NK-92 (cell line): ENCODE results near the gene SDCBP2.
"Not testable (repeated sequence)": the region's sequence is repeated elsewhere in the genome, so short reads cannot be mapped to it uniquely, and the experiment has no call there.

Source experiments
- DNase-seq: peaks from one replicate; lab custom pipeline; 2025; ENCODE audit not compliant: unreplicated experiment; lab: John Stamatoyannopoulos, UW

Gene SDCBP2

DNA sequence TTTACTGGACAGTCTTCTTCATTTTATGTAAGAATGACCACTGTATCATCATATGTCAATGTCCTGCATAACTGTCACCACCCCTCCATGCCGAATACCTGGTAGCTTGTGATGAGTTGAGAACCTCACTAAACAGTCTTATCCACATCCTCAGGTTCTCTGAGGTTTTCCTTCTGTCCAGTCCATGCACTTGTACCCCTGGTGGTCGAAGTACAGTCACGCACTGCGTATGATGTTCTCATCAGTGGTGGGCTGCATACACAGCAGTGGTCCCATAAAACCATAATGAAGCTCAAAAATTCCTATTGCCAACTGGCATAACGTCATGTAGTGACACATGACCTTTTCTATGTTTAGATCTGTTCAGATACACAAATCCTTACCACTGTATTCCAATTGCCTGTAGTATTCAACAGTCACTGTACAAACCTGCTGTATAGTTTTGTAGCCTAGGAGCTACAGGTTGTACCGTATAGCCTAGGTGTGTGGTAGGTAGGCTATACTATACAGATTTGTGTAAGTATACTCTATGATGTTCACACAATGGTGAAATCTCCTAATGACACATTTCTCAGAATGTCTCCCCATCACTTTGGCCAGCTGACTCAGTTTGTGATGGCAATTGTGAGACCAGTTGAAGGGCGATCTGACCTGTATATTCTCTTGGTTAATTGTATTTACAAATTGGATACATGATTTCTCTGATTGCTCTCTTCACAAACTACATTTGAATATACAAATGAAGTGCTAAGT is 31.3 kb upstream of the SDCBP2 start:
- DNase-seq, result no peak

GRCh38 chr20:1357921-1358671 is 29.2 kb upstream of the SDCBP2 start:
- DNase-seq, result no peak

DNA sequence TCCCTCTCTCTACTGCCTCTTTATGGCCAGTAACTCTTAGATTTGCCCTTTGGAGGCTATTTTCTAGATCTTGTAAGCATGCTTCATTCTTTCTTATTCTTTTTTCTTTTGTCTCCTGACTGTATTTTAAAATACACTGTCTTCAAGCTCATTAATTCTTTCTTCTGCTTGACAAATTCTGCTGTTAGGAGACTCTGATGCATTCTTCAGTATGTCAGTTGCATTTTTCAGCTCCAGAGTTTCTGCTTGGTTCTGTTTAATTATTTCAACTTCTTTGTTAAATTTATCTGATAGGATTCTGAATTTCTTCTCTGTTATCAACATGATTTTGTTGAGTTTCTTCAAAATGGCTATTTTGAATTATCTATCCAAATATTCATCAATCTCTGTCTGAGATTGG is 25.0 kb upstream of the SDCBP2 start:
- no peak for DNase-seq

DNA sequence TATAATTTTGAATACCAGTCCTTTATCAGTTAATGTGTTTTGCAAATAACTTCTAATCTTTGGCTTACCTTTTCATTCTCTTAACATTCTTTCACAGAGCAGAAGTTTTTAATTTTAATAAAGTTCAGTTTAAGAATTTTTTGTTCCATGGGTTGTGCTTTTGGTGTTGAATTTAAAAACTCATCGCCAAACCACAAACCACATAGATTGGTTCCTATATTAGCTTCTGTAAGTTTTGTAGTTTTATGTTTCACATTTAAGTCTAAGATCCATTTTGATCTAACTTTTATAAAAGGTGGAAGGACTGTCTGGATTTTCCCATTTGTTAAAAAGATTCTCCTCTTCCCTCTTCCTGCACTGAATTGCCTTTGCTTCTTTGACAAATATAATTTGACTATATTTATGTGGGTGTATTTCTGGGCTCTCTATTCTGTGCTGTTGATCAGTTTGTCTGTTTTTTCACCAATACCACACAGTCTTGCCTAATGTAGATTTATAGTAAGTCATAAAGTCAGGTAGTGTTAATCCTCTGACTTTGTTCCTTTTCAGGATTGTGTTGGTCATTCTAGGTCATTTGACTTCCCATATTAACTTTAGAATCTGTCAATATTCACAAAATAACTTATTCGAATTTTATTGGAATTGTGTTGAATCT is 17.5 kb upstream of the SDCBP2 start:
- DNase-seq, result no peak

GRCh38 chr20:1345756-1346093 is 16.8 kb upstream of the SDCBP2 start:
- DNase-seq, result no peak

GRCh38 chr20:1345030-1345755 is 16.3 kb upstream of the SDCBP2 start:
- no peak for DNase-seq

DNA sequence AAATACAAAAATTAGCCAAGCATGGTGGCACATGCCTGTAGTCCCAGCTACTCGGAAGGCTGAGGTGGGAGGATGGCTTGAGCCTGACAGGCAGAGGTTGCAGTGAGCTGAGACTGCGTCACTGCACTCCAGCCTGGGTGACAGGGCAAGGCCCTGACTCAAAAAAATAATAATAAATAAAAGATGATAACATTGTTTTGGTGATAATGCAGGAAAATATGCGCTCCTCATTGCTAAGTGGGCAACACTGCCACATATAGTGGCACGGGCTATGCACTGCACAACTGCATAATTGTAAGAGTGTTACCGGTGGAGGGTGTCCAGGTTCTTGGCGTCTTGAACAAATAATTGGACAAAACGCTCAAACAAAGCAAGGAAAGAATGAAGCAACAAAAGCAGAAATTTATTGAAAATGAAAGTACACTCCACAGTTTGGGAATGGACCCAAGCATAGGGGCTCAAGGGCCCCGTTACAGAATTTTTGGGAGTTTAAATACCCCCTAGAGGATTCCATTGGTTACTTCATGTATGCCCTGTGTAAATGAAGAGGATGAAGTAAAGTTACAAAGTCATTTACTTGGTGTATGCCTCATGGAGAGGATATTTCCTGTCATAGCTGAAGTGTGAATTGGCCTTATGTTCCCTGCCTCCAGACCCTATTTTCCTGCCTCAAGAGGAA is 14.6 kb upstream of the SDCBP2 start:
- not testable (repeated sequence) for DNase-seq

- no peak for DNase-seq
Observed at GRCh38 chr20:1341561-1342265, 12.8 kb upstream of the SDCBP2 start.

DNA sequence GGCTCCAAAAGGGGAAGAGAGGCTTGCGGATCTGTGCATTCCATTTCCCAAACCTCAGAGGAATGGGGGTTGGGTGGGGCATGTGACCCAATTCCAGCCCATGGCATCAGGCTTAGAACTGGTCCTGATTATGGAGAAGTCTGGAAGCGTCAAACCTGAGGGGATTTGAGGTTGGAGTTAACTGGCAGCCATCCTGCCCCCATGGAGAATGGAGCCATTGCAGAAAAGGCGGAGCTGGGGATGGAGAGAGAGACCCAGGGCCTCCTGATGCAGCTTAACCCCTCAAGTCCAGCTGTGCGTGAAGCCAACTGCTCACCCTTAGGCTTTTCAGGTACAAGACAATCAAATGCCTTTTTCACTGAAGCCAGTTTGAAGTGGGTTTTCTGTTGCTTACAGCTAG is 9.9 kb upstream of the SDCBP2 start:
- DNase-seq, result no peak

DNA sequence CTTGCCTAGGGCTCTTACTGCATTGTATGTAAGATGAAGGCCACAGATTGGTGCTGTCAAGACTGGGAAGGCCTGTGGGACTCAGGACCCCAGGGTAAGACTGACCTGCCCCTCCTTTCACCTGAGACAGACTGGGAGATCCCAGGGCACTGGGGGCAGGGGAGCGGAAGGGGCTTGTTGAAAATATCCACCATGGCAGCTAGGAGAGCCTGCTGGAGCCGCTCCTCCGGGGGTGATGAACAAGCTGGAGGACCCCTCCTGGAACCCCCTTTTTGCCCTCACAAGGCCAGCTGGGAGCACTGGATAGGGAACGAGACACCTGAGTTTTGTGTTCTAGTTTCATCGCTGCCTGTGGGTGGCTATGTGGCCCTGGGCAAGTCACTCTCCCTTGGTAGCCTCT is 9.2 kb upstream of the SDCBP2 start:
- DNase-seq, result no peak

- no peak for DNase-seq
Observed at GRCh38 chr20:1337441-1337840, 8.5 kb upstream of the SDCBP2 start.

DNA sequence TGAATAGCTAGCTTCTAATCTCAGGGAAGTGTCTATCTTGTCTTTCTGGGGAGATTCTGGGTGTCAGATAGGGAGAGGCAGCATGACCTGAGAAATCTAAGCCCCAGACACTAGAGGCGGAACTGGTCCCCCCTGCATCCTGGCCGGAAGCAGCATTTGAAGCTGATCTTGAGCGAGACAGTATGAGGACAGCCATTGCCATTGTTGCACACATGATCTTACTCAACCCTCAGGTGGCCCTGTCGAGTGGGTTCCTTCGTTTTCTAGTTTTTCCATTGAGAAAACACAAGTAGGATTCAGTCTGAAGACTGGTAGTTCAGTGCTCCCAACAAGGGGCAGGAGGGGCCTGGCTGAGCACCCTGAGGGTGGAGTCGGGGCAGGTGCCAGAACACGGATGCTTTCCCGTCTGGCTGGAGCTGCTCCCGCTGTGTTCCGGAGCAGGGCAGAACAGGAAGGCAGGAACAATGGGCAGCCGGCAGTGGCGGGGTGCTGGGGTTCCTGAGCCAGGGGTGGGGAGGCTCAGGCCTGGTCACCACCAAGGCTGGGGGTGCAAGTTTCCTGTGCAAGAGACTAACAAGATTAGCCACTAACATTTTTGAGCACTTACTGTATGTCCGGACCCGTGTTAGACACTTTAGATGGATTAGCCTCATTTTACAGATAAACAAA is 7.9 kb upstream of the SDCBP2 start:
- DNase-seq, result no peak

- no peak for DNase-seq
Observed at GRCh38 chr20:1335961-1336698, 7.2 kb upstream of the SDCBP2 start.

- DNase-seq, result no peak
Observed at GRCh38 chr20:1334761-1335160, 5.8 kb upstream of the SDCBP2 start.

GRCh38 chr20:1334370-1334731 is 5.4 kb upstream of the SDCBP2 start:
- no peak for DNase-seq

DNA sequence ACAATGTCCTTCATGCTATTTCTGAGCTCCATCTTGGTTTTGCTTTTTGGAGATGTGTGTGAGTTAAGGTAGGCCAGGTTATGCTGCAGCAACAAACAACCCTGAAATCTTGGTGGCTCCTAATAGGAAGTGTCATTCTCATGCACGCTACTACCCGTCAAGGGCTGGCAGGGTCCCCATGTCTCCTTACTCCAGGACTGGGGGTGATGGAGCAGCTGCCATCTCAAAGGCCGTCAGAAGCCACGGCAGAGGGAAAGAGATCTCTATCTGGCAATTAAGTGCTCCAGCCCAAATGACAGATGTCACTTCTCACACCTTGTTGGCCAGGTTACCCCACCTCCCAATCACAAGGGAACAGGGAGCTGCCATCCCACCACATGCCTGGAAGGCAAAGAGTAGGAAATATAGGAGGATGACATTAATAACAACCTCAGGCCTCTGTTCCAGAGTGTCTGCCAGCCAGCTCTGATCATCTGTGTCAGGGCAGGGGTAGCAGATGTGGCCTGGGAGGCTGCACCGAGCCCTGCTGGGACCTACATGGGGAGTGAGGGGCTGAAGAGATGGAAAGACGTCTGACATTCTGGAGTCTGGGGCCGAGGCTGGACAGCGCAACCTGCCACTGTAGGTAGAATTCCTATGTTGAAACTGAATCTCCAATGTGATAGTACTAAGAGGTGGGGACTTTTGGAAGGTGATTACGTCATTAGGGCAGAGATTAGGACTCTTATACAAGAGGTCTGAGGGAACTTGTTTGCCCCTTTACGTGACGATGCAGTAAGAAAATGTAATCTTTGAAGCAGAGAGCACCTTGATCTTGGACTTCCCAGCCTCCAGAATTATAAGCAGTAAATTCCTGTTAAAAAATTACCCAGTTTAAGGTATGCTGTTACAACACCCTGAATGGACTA is 4.8 kb upstream of the SDCBP2 start:
- DNase-seq, result no peak

- no peak for DNase-seq
Observed at GRCh38 chr20:1332749-1333300, 3.9 kb upstream of the SDCBP2 start.
